GM19438 (cell line): ENCODE results near the gene RBM34.
"Not testable (repeated sequence)": the region's sequence is repeated elsewhere in the genome, so short reads cannot be mapped to it uniquely, and the experiment has no call there.

Experiments used
- ATAC-seq: cut with Tn5 transposase; IDR thresholded peaks from one replicate; pipeline ENCODE4 v1.9.1; 2021; ENCODE audit warnings: low read depth; ENCODE audit not compliant: unreplicated experiment

The RBM34 gene

DNA sequence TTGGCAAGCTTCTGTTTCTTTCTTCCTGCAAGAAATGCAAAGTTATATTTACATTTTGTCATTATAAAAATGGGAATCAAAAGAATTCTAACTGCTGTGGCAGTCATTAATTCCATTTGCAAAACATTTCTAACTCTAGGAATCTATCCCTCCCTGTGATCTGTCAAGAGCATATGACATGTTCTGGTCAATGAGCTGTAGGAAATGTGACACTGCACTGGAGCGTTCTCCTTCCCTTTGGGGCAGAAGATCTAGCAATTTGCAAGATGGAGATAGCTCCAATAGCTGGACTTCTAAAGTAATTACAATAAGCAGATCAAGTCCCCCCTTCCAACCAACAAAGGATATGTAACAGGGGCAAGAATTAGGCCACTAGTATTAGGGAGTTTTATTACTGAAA lies 38.7 kb downstream of the RBM34 start:
- no peak for ATAC-seq

DNA sequence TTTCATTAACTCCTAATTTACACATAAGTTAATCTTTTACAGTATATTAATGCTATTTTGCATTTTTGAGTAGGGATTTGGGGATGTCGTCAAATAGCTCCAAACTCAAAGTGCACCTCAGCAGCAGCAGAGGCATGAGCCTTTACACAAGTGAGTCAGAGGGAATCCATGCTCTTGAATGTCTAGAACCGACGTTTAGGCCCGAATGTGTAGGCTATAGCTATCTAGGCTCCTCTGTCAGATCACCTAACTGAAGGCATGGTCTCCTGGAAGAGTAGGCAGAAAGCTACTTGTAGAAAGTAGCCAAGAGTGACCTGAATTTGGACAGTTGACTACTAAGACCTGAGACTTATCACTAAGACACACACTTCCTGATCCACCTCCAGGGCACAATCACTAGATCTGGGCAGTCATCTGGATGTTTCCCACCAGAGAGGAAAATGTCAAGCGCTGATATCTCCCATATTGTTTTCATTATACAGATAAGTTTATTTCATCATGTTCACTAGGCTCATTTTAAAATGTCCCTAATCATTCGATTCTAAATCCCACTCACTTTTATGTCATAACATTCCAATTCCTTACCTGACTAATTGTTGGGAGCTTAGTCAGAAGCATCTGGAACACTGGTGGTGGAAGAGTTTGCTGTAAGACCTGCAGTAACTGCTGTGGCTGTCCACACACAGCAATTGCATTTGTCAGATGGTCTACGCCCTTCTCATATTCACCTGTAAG lies 47.7 kb downstream of the RBM34 start:
- no peak for ATAC-seq

DNA sequence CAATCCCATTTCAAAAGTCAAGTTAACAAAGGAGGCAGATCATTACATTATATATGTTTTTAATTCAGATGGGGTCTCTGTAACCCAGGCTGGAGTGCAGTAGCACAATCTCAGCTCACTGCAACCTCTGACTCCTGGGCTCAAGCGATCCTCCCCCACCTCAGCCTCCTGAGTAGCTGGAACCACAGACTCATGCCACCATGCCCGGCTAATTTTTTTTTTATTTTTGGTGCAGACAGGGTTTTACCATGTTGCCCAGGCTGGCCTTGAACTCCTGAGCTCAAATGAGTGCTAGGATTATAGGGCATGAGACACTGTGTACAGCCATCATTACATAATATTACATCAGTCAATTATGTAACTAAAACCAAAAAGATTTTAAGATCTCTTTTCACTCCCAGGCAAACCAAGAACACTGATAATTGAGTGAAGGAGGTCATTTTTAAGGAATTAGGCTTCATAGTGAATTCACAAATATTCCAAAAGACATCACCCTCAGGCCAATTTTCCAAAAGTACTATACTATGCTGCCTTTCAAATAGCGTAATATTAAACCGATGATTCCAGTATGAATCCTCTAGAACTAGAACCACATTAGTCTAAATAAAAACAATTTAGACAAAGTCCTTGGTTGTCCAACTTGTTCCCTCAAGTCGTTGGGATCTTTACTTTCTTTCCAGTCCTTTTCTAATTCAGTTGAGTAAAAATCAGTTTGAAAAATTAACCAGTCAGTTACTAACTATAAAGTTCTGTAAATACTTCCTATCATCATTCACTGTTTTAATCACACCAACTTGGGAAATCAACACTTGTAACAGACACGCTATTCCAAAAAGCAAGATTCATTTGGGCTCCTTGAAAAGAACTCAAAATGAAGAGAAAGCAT lies 48.5 kb downstream of the RBM34 start:
- no peak for ATAC-seq

DNA sequence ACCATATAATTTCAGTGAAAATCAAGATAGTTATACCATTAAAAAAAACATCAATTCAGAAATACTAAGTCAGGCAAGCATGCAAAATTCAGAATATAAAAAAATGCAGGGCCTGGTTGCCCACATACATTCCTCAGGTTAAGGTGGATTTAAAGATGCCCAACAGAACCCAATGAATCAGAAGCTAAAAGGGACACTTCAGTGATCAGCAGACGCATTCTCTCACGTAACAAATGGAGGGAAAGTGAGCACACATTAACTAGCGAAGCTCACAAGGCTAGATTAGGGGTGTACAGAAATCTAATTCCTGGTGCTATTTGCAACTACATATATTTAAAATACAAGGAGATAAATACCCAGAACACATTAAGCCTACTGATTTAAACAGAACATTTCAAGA lies 49.9 kb downstream of the RBM34 start:
- ATAC-seq = no peak

DNA sequence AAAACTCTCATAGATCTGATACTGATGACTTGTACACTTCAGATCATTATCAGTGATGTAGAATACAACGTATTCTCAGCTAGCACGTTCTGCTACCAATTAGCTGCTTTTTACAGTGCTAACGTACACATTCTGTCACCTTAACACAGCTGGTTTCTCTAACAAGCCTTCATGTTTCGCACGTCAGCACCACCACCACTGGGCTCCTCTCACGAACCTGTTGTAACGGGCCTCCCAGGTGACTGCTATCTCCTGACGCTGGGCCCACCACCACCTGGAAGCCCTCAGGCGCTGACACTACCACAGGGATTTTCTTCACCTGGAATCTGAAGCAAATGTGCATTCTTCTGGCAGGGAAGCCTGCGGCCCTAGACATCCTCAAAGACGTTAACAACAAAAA lies 52.2 kb downstream of the RBM34 start:
- ATAC-seq = no peak

DNA sequence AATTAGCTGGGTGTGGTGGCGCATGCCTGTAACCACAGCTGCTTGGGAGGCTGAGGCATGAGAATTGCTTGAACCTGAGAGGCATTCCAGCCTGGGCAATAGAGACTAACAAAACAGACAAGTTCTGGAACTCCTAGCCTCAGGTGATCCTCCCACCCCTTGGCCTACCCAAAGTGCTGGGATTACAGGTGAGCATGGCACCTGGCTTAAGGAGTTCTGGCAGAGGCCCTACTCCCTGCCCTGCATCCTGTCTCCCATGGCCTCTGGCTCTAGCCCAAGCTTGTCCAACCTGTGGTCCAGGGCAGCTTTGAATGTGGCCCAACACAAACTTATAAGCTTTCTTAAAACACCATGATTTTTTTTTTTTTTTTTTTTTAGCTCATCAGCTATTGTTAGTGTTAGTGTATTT lies 52.9 kb downstream of the RBM34 start:
- ATAC-seq = no peak

DNA sequence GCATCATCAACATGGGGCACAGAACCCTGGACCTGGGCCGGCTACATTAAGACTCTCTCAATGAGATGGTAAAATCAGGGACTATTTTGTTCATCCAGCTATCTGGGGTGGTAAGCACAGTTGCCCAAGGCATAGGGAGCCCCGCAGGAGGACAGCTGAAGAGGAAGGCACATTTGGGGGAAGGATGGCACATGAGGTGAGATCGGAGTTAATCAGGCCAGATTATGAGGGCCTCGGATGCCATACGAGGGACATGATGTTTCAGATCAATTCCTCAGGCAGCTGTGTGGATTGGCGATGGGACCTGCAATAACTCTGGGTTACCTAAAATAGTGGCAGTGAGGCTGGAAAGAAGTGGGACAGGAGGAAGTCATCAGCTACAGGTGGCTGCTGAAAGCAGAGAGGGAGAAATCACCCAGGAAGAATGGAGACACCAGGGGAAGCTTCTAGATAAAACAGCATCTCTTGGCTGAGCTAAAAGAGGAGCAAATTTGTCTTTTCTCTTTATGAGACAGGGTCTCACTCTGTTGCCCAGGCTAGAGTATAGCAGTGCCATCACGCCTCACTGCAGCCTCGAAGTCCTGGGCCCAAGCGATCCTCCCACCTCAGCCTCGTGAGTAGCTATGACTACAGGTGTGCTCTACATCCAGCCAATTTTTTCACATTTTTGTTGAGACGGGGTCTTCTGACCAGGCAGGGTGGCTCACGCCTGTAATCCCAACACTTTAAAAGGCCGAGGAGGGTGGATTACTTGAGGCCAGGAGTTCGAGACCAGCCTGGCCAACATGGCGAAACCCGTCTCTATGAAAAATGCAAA lies 53.5 kb downstream of the RBM34 start:
- no peak for ATAC-seq

DNA sequence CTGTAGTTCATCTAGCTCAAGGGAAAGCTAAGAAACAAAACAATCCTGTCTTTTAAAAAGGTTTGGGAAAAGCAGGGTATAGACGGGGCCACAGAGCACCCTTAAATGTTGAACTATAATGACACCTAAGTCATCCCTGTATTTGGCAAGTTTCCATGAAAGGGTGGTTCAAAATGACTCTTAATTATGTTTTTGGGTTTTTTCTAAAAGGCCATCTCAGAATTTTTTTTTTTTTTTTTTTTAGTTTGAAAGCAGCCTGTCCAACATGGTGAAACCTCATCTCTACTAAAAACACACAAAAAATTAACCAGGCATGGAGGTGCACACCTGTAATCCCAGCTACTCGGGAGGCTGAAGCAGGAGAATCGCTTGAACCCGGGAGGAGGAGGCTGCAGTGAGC lies 54.6 kb downstream of the RBM34 start:
- no peak for ATAC-seq

DNA sequence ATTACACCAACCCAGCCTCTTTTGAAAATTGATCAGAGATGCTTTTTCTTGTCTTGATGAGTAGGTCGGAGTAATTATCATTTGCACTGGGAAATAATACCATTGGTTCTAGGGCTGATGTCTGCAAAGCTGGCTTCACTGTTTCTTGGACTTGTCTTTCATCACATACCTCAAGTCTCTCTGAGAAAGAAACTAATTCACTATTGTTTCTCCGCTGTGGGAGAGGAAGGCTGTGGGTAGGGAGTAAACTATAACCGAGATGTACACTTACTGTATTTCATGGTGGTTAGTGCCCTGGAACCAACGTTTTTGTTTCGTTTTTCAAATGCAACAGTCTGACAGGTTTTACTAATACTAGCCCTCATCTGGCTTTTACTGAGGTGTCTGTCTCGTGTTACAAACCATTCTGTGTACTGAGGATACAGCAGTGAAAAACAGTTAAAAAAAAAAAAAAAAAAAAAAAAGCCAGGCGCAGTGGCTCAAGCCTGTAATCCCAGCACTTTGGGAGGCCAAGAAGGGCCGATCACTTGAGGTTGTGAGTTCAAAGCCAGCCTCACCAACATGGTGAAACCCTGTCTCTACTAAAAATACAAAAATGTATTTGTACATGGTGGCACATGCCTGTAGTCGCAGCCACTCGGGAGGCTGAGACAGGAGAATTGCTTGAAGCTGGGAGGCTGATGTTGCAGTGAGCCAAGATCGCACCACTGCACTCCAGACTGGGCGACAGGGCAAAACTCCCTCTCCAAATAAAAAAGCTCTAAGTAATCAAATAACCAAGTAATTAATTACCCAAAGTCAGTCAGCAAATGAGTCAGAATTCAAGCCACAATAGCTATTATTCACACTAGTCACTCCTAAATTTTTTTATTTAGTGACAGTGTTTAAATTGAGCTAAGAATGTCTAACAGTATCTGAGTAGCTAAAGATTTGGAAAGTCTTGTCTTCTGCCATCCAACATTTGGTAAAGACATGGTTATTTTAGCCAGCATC lies 55.7 kb downstream of the RBM34 start:
- ATAC-seq = peak; percentile 89

DNA sequence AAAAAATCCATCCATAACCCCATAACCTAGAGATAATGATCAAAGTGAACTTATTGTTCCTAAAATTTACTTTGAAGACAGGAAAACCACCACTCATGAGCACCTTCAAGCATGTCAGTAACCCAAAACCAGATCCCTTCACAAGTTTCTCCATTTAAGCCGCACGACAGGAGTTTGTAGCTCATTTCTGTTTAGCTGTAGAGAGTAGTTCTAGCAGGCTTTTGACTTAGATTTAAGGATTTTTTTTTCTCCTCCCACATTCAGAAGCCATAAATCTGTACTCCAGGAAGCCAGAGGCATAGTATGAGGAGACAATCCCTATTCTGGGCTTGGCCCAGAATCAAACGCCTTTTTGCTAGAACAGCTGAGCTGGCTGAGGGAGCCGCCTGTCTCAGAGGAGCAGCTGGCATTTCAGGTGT lies 58.0 kb downstream of the RBM34 start:
- ATAC-seq = no peak

DNA sequence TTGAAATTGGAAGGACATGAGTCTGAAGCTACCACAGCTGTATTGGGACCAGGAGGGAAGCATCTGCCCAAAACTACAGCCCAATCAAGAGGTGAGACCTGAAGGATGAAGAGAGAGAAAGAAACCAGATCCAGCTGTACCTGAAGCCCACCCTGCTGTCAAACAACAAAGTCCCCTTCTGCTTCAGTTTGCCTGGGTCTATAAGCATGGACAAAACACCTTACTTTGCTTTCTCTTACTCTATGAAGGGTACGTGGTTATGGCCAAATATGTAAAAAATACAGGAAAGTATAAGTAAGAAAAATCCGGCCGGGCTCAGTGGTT lies 58.8 kb downstream of the RBM34 start:
- no peak for ATAC-seq

DNA sequence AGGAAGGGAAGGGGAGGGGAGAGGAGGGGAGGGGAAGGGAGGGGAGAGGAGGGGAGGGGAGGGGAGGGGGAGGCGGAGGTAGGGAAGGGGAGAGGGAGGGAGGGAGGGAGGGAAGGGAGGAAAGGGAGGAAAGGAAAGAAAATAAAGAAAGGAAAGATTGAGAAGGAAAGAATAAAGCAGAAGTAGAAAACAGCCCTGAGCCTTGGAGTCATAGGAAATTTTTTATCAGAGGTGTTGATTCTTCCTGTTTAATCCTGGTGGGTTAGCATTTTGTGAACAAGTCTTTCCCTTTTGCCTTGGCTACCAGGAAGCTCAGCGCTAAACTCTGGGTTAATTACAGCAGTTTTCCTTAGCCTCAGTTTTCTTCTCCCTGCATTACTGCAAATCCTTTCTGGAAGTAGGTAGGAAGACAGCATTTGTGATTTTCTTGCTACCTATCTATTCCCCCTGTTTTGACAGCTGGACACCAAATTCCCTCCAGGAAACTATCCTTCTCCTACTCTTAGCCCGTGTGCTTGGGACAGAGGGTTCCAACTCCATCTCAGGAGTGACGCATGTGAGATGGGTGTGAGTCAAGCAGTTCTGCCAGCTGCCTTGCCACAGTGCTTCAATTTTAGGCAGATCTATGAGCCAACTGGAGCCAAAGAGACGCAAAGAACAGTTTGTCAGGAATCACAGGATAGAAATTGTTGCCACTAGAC lies 59.3 kb downstream of the RBM34 start:
- no peak for ATAC-seq

DNA sequence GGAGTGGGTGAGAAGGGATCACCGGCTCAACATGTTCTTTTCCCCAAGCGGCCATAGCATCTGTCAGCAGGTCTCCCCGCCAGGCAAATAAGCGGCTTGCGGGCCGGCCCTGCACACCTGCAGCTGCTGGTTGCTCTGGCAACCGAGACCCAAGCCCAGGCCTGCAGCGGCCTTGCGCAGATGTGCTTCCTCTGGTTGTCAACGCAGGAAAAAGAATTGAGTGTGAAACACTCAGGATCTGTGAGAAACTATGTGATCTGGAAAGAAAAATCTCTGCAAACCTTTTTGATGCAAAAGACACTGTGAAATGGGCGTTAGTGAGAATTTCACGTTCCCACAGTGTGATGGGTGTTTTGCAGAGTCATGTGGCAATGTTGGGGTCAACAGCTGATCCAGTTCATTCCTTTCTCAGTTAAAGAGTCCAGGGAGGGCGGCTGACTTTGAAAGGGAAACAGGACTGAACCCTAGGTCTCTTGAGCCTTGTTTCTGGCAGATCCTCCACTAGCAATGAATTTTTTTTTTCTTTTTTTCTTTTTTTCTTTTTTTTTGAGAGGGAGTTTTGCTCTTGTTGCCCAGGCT lies 60.8 kb downstream of the RBM34 start:
- peak; percentile 45 for ATAC-seq

DNA sequence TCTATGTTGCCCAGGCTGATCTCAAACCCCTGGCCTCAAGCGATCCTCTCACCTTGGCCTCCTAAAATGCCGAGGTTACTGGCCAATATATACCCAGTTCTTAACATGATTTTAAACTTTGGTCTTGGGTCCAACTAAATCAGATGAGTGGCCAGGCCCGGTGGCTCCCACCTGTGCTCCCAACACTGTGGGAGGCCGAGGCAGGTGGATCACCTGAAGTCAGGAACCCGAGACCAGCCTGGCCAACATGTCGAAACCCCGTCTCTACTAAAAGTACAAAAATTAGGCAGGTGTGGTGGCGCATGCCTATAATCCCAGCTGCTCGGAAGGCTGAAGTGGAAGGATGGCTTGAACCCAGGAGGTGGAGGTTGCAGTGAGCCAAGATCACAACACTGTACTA lies 62.1 kb downstream of the RBM34 start:
- ATAC-seq = no peak

DNA sequence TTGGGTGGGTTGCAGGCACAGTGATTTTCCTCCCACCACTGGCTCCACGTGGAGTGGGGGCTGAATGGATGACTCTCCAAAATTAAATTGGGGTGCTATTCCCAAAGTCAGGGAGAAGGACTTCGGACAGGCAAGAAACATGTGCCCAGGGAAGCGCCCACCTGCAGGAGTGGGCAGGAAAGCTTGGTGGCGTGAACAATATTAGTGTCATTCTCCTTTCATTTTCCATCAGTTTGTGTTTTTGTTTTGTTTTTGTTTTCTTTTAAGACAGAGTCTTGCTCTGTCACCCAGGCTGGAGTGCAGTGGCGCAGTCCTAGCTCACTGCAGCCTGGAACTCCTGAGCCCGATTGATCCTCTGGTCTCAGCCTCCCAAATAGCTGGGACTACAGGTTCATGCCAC lies 62.5 kb downstream of the RBM34 start:
- ATAC-seq = no peak

DNA sequence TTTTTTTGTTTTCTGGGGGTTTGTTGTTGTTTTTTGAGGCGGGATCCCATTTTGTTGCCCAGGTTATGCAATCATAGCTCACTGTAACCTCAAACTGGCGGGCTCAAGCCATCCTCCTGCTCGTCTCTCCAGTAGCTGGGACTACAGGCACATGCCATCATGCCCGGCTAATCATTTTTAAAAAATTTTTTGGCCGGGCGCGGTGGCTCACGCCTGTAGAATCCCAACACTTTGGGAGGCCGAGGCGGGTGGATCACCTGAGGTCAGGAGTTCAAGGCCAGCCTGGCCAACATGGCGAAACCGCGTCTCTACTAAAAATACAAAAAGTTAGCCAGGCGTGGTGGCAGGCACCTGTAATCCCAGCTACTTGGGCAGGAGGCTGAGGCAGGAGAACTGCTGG lies 63.5 kb downstream of the RBM34 start:
- ATAC-seq = not testable (repeated sequence)

DNA sequence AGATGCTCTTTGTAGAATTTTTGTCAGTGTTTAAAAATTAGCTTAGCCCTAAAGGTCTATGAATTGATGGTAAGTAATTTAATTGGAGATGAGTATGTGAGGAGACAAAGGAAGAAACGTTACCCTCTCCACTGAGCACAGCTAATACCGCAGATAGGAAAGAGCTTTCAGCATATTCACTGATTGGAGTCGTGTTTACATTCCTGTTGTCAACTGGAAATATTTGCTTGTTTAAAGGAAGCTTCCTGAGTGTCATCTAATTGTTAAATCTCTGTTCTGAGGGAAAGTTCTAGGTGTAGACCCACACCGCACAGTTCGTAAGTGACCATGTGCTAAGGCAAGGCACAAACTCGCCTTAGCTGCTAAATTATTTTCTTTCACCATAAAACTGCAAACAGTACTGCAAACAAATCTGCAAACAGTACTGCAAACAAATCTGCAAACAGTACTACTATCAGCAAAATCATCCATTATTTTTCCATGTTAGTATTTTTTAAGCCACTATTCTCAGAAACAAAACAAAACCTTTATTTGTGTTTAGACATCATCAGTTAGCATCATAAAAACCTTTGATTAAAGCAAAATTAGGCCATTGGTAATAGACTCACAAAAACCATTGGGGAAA lies 65.0 kb downstream of the RBM34 start:
- no peak for ATAC-seq

DNA sequence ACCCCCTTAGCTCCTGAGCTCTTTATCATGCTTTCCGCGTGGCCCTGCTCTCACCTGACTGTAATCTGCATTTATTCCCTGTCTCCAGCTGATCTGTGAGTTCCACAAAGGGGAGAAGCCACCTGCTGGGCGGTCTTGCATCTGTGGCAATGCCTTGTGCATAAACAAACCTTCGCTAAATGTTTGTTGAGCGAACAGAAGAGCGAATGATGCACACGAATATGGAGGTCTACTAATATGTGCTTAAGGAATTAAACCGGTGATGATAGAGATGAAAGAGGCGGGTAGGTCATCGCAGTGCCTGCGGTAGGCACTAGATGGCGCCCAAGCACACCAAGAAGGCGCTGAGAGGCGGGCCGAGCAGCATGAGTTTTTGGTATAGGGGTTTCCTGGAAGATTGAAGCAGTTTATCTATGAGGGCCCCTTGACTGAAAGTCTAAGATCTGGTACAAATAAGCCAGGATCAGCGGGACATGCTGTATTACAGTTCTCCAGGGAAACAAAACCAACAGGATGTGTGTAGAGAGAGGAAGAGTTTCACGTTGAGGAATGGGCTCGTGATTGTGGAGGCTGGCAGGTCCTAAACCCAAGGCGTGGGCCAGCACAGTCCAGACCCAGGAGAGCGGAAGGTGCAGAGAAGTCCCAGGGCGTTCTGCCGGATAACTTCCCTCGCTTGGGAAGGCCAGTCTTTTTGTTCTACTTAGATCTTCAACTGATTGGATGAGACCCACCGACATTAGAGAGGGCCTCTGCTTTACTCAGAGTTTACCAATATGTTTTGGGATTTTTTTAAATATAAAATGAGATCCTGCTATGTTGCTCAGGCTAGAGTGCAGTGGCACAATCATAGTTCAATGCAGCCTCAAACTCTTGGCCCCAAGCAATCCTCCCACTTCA lies 67.1 kb downstream of the RBM34 start:
- ATAC-seq = no peak
